ENCODE measurements around the gene SLC35F3.

Gene SLC35F3

GRCh38 chr1:233972951-233973635 is 68.6 kb downstream of the SLC35F3 start:
- TF ChIP-seq ZNF274 (IDR thresholded peaks at IDR 0.05; ENCODE audit: low read depth, low read length): no peak
- no peak overlapping the region for H3K4me3 ChIP-seq (ENCODE audit: low read length)

DNA sequence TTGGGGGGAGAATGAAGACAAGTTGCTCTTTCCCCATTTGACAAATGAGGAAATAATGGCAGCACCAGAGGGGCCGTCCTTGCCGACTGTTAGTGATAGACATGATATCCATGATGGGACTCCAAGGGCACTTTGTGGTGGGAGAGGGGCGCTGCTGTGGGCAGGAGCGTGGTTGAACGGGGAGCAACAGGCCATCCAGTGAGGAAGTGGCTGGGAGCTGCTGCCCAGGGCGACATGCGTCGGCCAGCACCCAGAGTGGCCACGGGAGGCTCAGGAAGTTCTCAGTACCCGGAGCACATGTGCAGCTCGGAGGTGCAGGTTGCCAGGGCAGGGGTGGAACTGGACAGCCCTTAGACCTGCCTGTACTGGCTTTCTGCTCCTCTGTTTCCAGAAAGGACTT is 71.0 kb downstream of the SLC35F3 start:
- no peak for TF ChIP-seq ZNF274 (IDR thresholded peaks at IDR 0.05; ENCODE audit: low read depth, low read length)
- no peak overlapping the region for H3K4me3 ChIP-seq (ENCODE audit: low read length)

DNA sequence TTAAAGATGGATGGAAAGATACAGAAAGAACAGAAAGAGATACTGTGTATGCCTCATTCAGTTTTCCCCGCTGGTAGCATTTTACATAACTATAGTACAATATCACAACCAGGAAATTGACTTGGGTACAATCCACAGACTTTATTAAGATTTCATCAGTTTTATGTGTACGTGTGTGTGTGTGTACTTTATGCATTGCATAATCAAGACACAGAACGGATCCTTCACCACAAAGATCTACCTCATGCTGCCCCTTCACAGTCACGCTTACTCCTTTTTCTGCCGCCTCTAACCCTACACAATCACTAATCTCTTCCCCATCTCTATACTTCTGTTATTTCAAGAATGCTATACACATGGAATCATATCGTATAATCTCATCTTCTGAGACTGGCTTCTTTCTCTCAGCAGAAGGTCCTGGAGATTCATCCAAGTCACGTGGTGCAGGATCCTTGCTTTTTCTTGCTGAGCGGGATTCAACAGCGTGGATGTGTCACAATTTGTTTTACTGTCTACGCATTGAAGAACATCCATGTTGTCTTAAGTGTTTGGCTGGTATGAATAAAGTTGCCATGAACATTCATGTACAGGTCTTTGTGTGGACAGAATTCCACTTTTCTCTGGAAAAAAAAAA is 76.7 kb downstream of the SLC35F3 start:
- TF ChIP-seq ZNF274 (IDR thresholded peaks at IDR 0.05; ENCODE audit: low read depth, low read length): no peak
- no peak overlapping the region for H3K4me3 ChIP-seq (ENCODE audit: low read length)

- no peak overlapping the region for H3K4me3 ChIP-seq (ENCODE audit: low read length)
- no peak for TF ChIP-seq ZNF274 (IDR thresholded peaks at IDR 0.05; ENCODE audit: low read depth, low read length)
Observed at GRCh38 chr1:233982827-233983518, 78.5 kb downstream of the SLC35F3 start.

DNA sequence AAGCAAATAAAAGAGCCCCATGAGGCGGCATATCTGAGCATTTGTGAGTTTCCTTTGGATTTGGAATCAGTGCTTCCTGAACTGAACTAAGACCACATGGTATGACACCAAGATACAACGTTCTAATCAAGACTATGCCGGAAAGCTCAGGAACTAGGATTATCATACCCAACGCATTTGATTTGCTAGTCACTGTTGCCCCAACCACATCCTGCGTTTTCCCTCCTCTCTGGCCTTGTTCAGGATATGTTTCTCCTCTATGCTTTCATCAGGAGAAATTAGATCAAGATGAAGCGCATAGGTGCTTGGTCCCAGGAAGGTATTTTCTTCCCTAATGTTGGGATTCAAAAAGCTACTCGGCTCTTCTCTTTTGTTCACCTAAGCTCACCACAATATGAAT is 79.3 kb downstream of the SLC35F3 start:
- H3K4me3 ChIP-seq (ENCODE audit: low read length): no peak overlapping the region
- no peak for TF ChIP-seq ZNF274 (IDR thresholded peaks at IDR 0.05; ENCODE audit: low read depth, low read length)

GRCh38 chr1:233988963-233989696 is 84.7 kb downstream of the SLC35F3 start:
- no peak for TF ChIP-seq ZNF274 (IDR thresholded peaks at IDR 0.05; ENCODE audit: low read depth, low read length)
- no peak overlapping the region for H3K4me3 ChIP-seq (ENCODE audit: low read length)

DNA sequence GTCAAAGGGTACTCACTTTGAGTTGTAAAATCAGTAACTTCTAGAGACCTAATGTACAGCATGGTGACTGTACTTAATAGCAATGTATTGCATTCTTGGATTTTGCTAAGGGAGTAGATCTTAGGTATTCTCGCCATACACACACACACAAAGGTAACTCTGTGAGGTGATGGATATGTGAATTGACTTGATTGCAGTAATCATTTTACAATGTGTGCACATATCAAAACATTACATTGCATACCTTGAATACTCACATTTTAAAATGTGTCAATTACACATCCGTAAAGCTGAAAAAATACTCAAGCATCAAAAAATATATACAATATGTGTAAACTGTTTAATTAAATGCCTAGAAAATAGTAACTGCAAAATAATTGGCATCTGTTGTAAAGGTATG is 86.0 kb downstream of the SLC35F3 start:
- no peak overlapping the region for H3K4me3 ChIP-seq (ENCODE audit: low read length)
- no peak for TF ChIP-seq ZNF274 (IDR thresholded peaks at IDR 0.05; ENCODE audit: low read depth, low read length)

DNA sequence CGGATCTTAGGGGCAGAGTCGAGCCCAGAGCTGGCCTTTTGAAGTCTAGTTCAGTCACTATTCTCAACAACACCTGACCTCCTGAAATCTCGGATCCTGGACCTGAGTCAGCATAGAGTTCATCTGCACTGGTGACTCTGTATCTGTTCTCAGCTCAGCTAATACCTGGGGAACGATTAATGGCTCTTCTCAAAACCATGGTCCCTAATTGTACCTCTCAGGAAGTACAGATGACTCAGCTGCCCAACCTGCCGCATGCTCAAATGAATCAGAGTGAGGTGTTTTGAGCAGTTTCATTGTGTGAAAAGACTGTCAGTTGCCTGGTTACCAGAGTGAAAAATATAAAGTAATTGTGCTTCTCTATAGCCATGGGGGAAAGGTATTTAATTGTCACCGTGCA is 89.2 kb downstream of the SLC35F3 start:
- no peak overlapping the region for H3K4me3 ChIP-seq (ENCODE audit: low read length)
- TF ChIP-seq ZNF274 (IDR thresholded peaks at IDR 0.05; ENCODE audit: low read depth, low read length): no peak

- TF ChIP-seq ZNF274 (IDR thresholded peaks at IDR 0.05; ENCODE audit: low read depth, low read length): no peak
- H3K4me3 ChIP-seq (ENCODE audit: low read length): no peak overlapping the region
Observed at GRCh38 chr1:233994112-233994511, 89.6 kb downstream of the SLC35F3 start.

- no peak for TF ChIP-seq ZNF274 (IDR thresholded peaks at IDR 0.05; ENCODE audit: low read depth, low read length)
- no peak overlapping the region for H3K4me3 ChIP-seq (ENCODE audit: low read length)
Observed at GRCh38 chr1:233998456-233998855, 94.0 kb downstream of the SLC35F3 start.

- H3K4me3 ChIP-seq (ENCODE audit: low read length): no peak overlapping the region
- no peak for TF ChIP-seq ZNF274 (IDR thresholded peaks at IDR 0.05; ENCODE audit: low read depth, low read length)
Observed at GRCh38 chr1:233998891-233999290, 94.4 kb downstream of the SLC35F3 start.

- TF ChIP-seq ZNF274 (IDR thresholded peaks at IDR 0.05; ENCODE audit: low read depth, low read length): no peak
- no peak overlapping the region for H3K4me3 ChIP-seq (ENCODE audit: low read length)
Observed at GRCh38 chr1:234000557-234001041, 96.1 kb downstream of the SLC35F3 start.

DNA sequence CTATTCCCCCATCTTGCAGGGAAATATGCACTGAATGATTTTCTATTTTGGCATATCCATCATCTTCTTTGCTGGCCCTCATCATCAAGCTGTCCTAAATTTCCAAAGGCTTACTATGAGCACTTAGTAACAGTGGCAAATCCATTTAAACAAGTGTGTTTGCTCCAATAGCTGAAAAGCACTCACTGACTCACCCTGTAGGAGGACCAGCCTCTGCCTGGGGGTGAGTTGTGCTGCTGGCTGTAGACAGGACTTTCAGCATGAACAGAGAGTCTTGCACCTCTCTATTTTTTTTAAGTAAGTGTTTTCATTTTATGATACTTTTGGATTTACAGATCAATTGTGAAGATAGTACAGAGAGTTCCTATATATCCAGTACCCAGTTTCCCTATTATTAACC is 97.3 kb downstream of the SLC35F3 start:
- TF ChIP-seq ZNF274 (IDR thresholded peaks at IDR 0.05; ENCODE audit: low read depth, low read length): no peak
- no peak overlapping the region for H3K4me3 ChIP-seq (ENCODE audit: low read length)

DNA sequence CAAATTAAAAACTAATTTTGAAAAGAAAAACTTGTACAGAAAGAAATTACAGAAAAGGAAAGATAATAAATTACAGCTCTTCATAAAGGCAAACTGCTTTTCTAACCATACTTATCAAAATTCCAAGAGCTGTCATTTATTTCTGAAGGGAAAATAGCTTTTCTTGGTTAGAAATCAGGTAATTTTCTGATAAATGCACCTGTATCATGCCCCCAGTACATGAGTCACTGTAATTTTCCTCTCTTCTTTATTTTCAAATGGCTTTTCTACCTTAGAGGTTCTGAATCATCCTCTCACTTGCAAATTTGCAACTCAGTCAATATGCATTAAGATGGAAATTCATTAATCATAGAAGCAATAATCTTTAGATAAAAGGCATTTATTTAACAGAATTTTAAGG is 100.1 kb downstream of the SLC35F3 start:
- TF ChIP-seq ZNF274 (IDR thresholded peaks at IDR 0.05; ENCODE audit: low read depth, low read length): no peak
- H3K4me3 ChIP-seq (ENCODE audit: low read length): no peak overlapping the region
